H9 (cell line): ENCODE measurements around the gene CMTM7. TPM values are rescaled to one million over a fixed set of nuclear protein-coding genes. Genes with fewer than 3 reads are reported as not detected.

Experiments
- DNase-seq: peaks from one replicate; pipeline ENCODE4 v3.0.0-alpha.2; 2017
- H2AFZ ChIP-seq: one replicate; pipeline ENCODE4 v1.6.1; 2013; ENCODE audit warnings: mild to moderate bottlenecking, low read length, control low read depth, moderate library complexity
- H2AK5ac ChIP-seq: 2 replicates; pipeline ENCODE4 v1.6.1; 2013; ENCODE audit warnings: low read length, control low read depth, mixed read lengths; ENCODE audit not compliant: insufficient read length
- H2BK120ac ChIP-seq: one replicate; pipeline ENCODE4 v1.6.1; 2013; ENCODE audit warnings: low read depth, mild to moderate bottlenecking, low read length, control low read depth, inconsistent platforms; ENCODE audit not compliant: poor library complexity, severe bottlenecking
- H2BK12ac ChIP-seq: 2 replicates; pipeline ENCODE4 v1.6.1; 2013; ENCODE audit warnings: low read length, control low read depth, mixed read lengths, low read depth; ENCODE audit not compliant: insufficient read length
- H2BK15ac ChIP-seq: 2 replicates; pipeline ENCODE4 v1.6.1; 2013; ENCODE audit warnings: low read depth, low read length, control low read depth
- H2BK20ac ChIP-seq: one replicate; pipeline ENCODE4 v1.6.1; 2013; ENCODE audit warnings: low read depth, mild to moderate bottlenecking, low read length, control low read depth, inconsistent platforms; ENCODE audit not compliant: poor library complexity, severe bottlenecking
- H2BK5ac ChIP-seq: 2 replicates; pipeline ENCODE4 v1.6.1; 2013; ENCODE audit warnings: low read length, control low read depth, mixed read lengths; ENCODE audit not compliant: insufficient read length
- H3K14ac ChIP-seq: 2 replicates; pipeline ENCODE4 v1.6.1; 2013; ENCODE audit warnings: low read length, control low read depth; ENCODE audit not compliant: insufficient read depth
- H3K18ac ChIP-seq: 2 replicates; pipeline ENCODE4 v1.6.1; 2013; ENCODE audit warnings: low read depth, mild to moderate bottlenecking, mixed read lengths, low read length, control low read depth; ENCODE audit not compliant: insufficient read length
- H3K23ac ChIP-seq: 2 replicates; pipeline ENCODE4 v1.6.1; 2013; ENCODE audit warnings: low read length, control low read depth, mixed read lengths, low read depth; ENCODE audit not compliant: insufficient read length
- H3K23me2 ChIP-seq: 2 replicates; pipeline ENCODE4 v1.6.1; 2013; ENCODE audit warnings: low read depth, mild to moderate bottlenecking, mixed read lengths, low read length, control low read depth; ENCODE audit not compliant: insufficient read length, poor library complexity, severe bottlenecking
- H3K27ac ChIP-seq: 2 replicates; pipeline ENCODE4 v1.5.1; 2013; ENCODE audit warnings: low read length, control low read depth, mixed read lengths, low read depth; ENCODE audit not compliant: insufficient read length
- H3K27me3 ChIP-seq: 2 replicates; pipeline ENCODE4 v1.6.1; 2013; ENCODE audit warnings: low read length, control low read depth, inconsistent platforms; ENCODE audit not compliant: insufficient read depth
- H3K4ac ChIP-seq: 2 replicates; pipeline ENCODE4 v1.6.1; 2013; ENCODE audit warnings: low read depth, mild to moderate bottlenecking, control low read depth, inconsistent platforms, low read length, moderate library complexity
- H3K4me1 ChIP-seq: 2 replicates; pipeline ENCODE4 v1.6.1; 2013; ENCODE audit warnings: low read length, control low read depth, inconsistent platforms; ENCODE audit not compliant: insufficient read depth
- H3K4me2 ChIP-seq: 2 replicates; pipeline ENCODE4 v1.6.1; 2013; ENCODE audit warnings: low read length, control low read depth, mixed read lengths; ENCODE audit not compliant: insufficient read length, insufficient read depth
- H3K56ac ChIP-seq: 2 replicates; pipeline ENCODE4 v1.6.1; 2013; ENCODE audit warnings: low read depth, mild to moderate bottlenecking, mixed read lengths, low read length, control low read depth; ENCODE audit not compliant: insufficient read length
- H3K79me1 ChIP-seq: 2 replicates; pipeline ENCODE4 v1.6.1; 2013; ENCODE audit warnings: low read depth, mild to moderate bottlenecking, moderate library complexity, low read length, control low read depth, inconsistent platforms; ENCODE audit not compliant: insufficient read depth, poor library complexity, severe bottlenecking
- H3K79me2 ChIP-seq: 2 replicates; pipeline ENCODE4 v1.6.1; 2013; ENCODE audit warnings: low read length, control low read depth, inconsistent platforms; ENCODE audit not compliant: insufficient read depth
- H3K9ac ChIP-seq: 2 replicates; pipeline ENCODE4 v1.6.1; 2013; ENCODE audit warnings: low read length, control low read depth, mixed read lengths; ENCODE audit not compliant: insufficient read length; ENCODE audit errors: extremely low read depth
- H3K9me3 ChIP-seq: one replicate; pipeline ENCODE4 v1.6.1; 2013; ENCODE audit warnings: low read depth, low read length, inconsistent platforms; ENCODE audit not compliant: control insufficient read depth
- H3T11ph ChIP-seq: one replicate; pipeline ENCODE4 v1.6.1; 2013; ENCODE audit warnings: mild to moderate bottlenecking, low read length, control low read depth, inconsistent platforms
- H4K20me1 ChIP-seq: one replicate; pipeline ENCODE4 v1.6.1; 2013; ENCODE audit not compliant: control insufficient read depth, insufficient read length, insufficient read depth
- H4K5ac ChIP-seq: 2 replicates; pipeline ENCODE4 v1.6.1; 2013; ENCODE audit warnings: low read depth, mild to moderate bottlenecking, mixed read lengths, low read length, control low read depth; ENCODE audit not compliant: insufficient read length
- H4K8ac ChIP-seq: replicated peaks from 2 replicates; pipeline ENCODE4 v1.6.1; 2013; ENCODE audit warnings: low read length, control low read depth, mixed read lengths, low read depth; ENCODE audit not compliant: insufficient read length
- H4K91ac ChIP-seq: 2 replicates; pipeline ENCODE4 v1.6.1; 2013; ENCODE audit warnings: low read depth, mild to moderate bottlenecking, moderate library complexity, mixed read lengths, low read length, control low read depth; ENCODE audit not compliant: insufficient read length
- H3K27ac Mint-ChIP-seq, 3 experiments: 2 replicates in 2 of 3; 3 replicates in 1 of 3; pipeline ENCODE4 v1.8.0; 2020 to 2021; ENCODE audit warnings: mixed read lengths in 3 of 3, mild to moderate bottlenecking in 1 of 3, moderate library complexity in 1 of 3
- H3K27me3 Mint-ChIP-seq: 2 replicates; pipeline ENCODE4 v1.8.0; 2021; ENCODE audit warnings: low read depth, mild to moderate bottlenecking, moderate library complexity, mixed read lengths
- H3K36me3 Mint-ChIP-seq, 3 experiments: 2 replicates in 2 of 3; 3 replicates in 1 of 3; pipeline ENCODE4 v1.8.0; 2020 to 2021; ENCODE audit warnings: low read depth in 3 of 3, mixed read lengths in 3 of 3; ENCODE audit not compliant: insufficient read depth in 1 of 3
- H3K4me1 Mint-ChIP-seq, 2 experiments: 2 replicates each; pipeline ENCODE4 v1.8.0; 2020; ENCODE audit warnings: mixed read lengths in 2 of 2
- H3K4me3 Mint-ChIP-seq, 2 experiments: 2 replicates in 1 of 2; 3 replicates in 1 of 2; pipeline ENCODE4 v1.8.0; 2020 to 2021; ENCODE audit warnings: mild to moderate bottlenecking in 2 of 2, mixed read lengths in 2 of 2, moderate library complexity in 1 of 2
- H3K9me3 Mint-ChIP-seq, 2 experiments: 2 replicates in 1 of 2; 3 replicates in 1 of 2; pipeline ENCODE4 v1.8.0; 2020; ENCODE audit warnings: mild to moderate bottlenecking in 2 of 2, mixed read lengths in 2 of 2, moderate library complexity in 1 of 2
- WGBS: extraction: QIAGEN DNeasy Blood & Tissue Kit; methylation state at CpG from one replicate; pipeline ENCODE4 v1.1.7; 2013; ENCODE audit warnings: missing lambda C conversion rate, low lambda C conversion rate, mixed read lengths; ENCODE audit not compliant: insufficient read length; ENCODE audit errors: extremely low coverage; 5-methylcytosine and 5-hydroxymethylcytosine counted together
- total RNA-seq: library from RNA; stranded (reverse); gene quantifications from 2 replicates; pipeline ENCODE4 v1.2.1, GENCODE V29; 2021
- TF ChIP-seq, protein P1 (sequence below): fragments of 200-600 bp; sonication (generic); conservative IDR thresholded peaks from 3 replicates; pipeline ENCODE4 v1.8.0; 2021; ENCODE audit warnings: antibody characterized with exemption, mild to moderate bottlenecking

Gene CMTM7
- total RNA-seq, 1 experiment from 2014 or later, result 23.9 TPM

GRCh38 chr3:32448686-32449474 lies 57.2 kb downstream of the CMTM7 start:
- Histone ChIP-seq H3K27me3 (no peaks in the 10 kb centered on the region), H3K4me2 (no peak overlapping the region), H2BK12ac (no peak overlapping the region), H3K79me1 (no peaks in the 10 kb centered on the region), H4K20me1 (no peaks in the 10 kb centered on the region), H2AK5ac (no peak overlapping the region), H2BK15ac (no peak overlapping the region), H2BK20ac (no peak overlapping the region), H4K8ac (no peak overlapping the region), H2BK120ac (no peak overlapping the region), H3K14ac (no peak overlapping the region; the same call in 1 of the 2 replicates), H3T11ph (no peak overlapping the region), H3K4ac (no peak overlapping the region), H3K18ac (no peak overlapping the region), H4K91ac (no peak overlapping the region), H3K56ac (no peak overlapping the region), H2AFZ (no peak overlapping the region), H3K79me2 (no peaks in the 10 kb centered on the region), H2BK5ac (no peak overlapping the region), H3K23me2 (no peaks in the 10 kb centered on the region), H4K5ac (no peak overlapping the region), H3K27ac (no peak overlapping the region), H3K9me3 (no peaks in the 10 kb centered on the region), H3K4me1 (no peaks in the 10 kb centered on the region), H3K23ac (no peak overlapping the region), H3K9ac (no peak overlapping the region)
- peaks cover 25 to 26% of the 10 kb centered on the region in 2 experiments for H3K4me1 Mint-ChIP-seq
- peaks cover 9 to 30% (median 11%) of the 10 kb centered on the region in 3 experiments; a peak in 5 of 7 replicates for H3K36me3 Mint-ChIP-seq
- WGBS, result no CpG with 5 or more reads among the region's 14 CpGs
- no peak for DNase-seq
- TF ChIP-seq, protein P1, sequence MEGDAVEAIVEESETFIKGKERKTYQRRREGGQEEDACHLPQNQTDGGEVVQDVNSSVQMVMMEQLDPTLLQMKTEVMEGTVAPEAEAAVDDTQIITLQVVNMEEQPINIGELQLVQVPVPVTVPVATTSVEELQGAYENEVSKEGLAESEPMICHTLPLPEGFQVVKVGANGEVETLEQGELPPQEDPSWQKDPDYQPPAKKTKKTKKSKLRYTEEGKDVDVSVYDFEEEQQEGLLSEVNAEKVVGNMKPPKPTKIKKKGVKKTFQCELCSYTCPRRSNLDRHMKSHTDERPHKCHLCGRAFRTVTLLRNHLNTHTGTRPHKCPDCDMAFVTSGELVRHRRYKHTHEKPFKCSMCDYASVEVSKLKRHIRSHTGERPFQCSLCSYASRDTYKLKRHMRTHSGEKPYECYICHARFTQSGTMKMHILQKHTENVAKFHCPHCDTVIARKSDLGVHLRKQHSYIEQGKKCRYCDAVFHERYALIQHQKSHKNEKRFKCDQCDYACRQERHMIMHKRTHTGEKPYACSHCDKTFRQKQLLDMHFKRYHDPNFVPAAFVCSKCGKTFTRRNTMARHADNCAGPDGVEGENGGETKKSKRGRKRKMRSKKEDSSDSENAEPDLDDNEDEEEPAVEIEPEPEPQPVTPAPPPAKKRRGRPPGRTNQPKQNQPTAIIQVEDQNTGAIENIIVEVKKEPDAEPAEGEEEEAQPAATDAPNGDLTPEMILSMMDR, result no peak
- peak overlapping the region; percentile 29 to 87 (median 74); a peak in 6 of 7 replicates for H3K27ac Mint-ChIP-seq
- no peak overlapping the region for H3K4me3 Mint-ChIP-seq
- no peaks in the 10 kb centered on the region for H3K9me3 Mint-ChIP-seq
- no peaks in the 10 kb centered on the region for H3K27me3 Mint-ChIP-seq
